Activated CD8-positive, alpha-beta memory T cell treated with anti-CD3 and anti-CD28 coated beads for 4 hours (primary cell): ENCODE data around the gene EHD4.

Experiments used
- DNase-seq, 2 donors: peaks; one replicate each; pipeline ENCODE4 v3.0.0-alpha.2; 2020; ENCODE audit warnings: low read depth in 2 of 2

The EHD4 gene

DNA sequence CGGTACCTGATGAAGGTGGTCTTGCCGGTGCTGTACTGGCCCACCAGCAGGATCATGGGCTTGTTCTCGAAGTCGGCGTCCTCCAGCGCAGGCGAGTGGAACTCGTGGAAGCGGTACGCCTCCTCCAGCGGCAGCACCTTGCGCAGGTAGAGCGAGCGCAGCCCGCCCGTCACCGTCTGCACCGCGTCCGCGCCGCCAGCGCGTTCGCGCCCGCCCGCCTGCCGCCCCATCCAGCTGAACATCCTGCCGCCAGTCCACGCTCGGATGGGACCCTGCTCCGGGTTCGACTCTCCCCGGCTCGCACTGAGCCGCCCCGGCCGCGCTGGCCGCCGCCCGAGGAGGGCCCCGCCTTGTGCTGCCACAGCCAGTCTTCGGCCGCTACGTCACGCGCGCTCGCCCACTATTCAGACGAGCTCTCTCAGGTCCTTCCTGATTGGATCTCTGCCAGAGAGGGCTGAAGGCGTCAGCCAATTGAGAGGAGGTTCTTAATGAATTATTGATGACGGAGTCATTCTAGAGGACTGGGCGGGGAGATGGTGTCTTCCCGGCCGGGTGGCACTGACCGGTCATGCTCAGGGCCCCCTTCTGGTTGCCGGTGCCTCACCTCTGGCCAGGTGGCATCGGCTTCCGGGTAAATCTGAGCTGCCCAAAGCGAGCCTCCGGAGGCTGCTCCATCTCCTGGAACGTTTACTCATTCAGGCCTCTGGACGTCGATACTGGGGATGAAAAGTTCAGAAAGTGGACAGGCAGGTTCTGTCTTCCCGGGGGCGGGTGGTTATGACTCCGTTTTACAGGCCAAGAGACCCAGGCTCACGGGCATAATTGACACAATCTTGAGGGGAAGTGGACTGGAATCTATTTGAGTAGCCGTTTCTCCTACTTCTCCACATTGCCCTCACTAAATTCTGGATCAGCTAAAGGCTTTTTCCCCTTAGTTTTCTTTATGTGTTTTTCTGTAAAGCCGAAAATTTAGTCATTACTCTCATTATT is at the start of gene EHD4:
Gene EHD4, minus strand, starts transcription at position 305 of the 990 bp plus-strand sequence. Its CDS starts 63 bp downstream, at position 242.
- peak; percentile 90 to 91 for DNase-seq

- DNase-seq: no peak
These were observed 49.2 kb upstream of the EHD4 start for GRCh38 chr15:42021593-42021992.

- DNase-seq: no peak
These were observed 48.4 kb upstream of the EHD4 start, which contains the start of gene PLA2G4E for GRCh38 chr15:42020713-42021273. PLA2G4E (minus strand) TSS chr15:42021042; CDS start chr15:42021030, 12 bp downstream.

GRCh38 chr15:42018306-42019224 is 46.2 kb upstream of the EHD4 start:
- DNase-seq: no peak

DNA sequence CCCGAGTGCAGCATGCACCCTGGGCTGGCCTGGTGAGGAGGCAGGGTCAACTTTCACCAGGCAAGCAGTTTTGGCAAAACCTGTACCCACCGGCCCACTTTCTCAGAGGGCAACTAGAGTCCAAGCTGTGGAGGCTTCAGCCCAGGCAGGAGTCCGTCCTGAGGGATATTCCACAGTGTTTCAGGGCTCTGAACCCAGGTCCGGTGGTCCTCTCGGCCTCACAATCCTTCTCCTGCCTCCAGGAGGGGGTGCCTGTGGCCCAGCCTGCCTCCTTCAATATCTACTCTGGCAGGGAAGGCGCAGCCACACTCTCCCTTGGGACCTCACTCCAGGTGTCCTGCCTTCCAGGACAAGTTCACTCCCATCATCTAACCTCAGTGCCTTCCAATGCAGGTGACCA is 44.6 kb upstream of the EHD4 start:
- DNase-seq: no peak

GRCh38 chr15:42014406-42014805 is 42.0 kb upstream of the EHD4 start:
- DNase-seq: no peak

DNA sequence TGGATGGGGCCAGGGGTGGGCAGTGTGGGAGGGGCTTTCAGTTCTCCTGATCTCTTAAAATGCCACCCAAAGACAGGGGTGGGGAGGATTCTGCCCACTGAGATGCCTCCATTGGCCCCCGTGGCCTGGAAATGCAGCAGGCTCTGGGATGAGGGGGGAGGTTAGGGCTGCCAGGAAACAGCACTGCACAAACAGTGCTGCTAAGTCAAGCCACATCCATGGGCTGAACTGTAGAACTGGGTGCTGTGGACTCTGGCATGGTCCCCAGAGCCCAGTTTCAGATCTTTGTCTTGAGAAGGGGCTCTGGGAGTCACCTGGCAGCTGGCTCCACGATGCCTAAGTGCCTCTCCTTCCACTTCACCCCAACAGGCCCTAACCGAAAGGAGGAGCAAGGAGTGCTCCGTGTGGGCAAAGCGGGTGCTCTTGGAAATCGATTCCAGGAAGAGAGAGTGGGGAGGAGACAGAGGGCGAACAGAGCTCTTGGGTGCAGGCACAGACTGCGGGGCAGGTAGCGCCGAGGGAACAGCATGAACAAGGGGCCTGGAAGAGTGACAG is 40.6 kb upstream of the EHD4 start:
- no peak for DNase-seq

GRCh38 chr15:42012241-42012640 is 39.9 kb upstream of the EHD4 start:
- no peak for DNase-seq

DNA sequence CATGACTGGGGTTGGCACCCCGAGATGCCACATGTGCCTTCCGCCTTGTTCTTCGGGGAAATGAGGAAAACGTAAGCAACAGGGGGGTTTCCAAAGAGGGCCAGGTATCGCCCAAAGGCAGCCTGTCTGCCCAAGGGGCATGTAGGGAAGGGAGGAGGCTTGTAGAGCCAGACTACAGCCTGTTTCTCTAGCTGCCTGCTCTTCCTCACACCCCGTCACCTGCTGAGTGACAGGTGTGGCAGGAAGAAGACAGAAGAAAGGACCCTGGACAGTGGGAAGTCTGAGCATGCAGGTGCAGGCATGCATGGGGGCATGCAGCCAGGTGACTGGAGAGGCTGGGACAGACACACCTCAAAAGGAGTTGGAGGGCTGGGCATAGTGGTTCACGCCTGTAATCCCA is 38.7 kb upstream of the EHD4 start:
- no peak for DNase-seq

DNA sequence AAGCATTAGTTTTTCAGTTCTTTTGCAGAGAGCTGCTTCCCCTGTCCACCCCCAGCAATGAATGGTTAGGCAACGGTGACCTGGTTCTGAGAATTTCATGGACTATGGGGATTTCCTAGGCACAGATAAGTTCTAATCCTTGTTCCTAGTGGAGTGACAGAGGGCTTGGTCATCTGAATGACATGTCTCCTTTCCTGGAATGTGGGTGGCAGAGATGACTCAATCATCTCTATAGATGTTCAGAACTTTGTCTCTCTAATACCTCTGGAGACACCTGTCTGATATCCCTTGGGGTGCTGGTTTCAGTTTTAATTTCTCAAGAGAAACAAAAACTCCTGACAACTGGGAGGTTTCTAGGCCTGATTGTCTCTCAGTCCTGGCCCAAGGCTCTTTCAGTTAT is 38.1 kb upstream of the EHD4 start:
- no peak for DNase-seq

GRCh38 chr15:42009474-42009873 is 37.1 kb upstream of the EHD4 start:
- DNase-seq: no peak

DNA sequence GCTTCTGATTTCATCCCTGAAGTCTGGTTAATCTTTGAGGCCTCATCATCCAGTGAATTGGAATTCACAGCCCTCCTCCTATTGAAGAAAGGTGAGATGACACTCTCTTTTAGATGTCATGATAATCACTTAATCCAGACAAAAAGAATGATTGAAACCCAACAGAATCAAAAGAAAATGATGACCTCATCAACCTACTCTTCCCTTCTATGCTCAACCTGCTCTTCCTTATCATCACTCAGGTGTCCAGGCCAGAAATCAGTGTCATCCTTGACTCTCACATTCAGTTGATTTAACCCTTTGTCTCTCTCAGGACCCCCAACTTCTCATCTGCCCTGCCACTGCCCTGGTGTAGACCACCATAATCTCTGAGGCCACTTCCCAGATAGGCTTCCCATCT is 36.7 kb upstream of the EHD4 start:
- no peak for DNase-seq

DNA sequence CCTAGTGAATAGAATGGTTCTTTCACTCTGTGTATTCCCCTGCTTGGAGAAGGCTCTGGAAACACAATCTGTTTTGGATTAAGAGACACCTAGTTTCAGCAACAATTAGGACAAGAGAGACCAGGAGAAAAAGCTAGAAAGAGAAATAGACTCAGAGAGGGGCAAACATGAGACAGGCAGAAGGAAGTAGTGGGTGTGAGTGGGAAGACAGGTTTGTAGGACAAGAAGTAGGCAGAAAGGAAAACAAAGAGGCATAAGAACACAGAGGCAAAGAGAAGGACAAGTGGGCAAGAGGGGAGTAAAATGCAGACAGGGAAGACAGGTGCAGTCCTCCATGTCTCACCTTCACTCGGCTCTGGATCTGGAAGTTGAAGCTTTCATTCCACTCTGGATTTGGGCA is 35.0 kb upstream of the EHD4 start:
- DNase-seq: no peak

GRCh38 chr15:42002333-42002732 is 30.0 kb upstream of the EHD4 start:
- no peak for DNase-seq

GRCh38 chr15:42001236-42001635 is 28.9 kb upstream of the EHD4 start:
- DNase-seq: no peak

- DNase-seq: no peak
These were observed 27.2 kb upstream of the EHD4 start for GRCh38 chr15:41999290-42000285.

DNA sequence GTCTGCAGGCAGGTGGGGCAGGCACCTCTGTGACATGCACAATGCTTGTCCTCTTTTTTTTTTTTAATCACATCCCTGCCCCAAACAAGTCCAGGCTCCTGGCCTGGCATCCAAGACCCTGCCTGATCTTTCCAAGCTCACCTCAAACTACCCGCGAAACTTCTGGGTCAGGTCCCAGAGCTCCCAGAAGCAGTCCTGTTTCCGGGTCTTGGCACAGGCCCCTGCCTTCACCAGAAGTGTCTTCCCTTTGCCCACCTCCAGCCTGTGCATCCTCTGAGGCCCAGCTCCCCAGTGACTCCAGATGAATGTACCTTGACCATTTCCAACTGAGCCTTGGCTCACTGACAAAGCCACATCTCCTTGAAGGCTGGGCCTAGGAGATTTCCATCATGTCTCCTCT is 25.5 kb upstream of the EHD4 start:
- no peak for DNase-seq

GRCh38 chr15:41996921-41997592 is 24.7 kb upstream of the EHD4 start:
- DNase-seq: no peak

GRCh38 chr15:41996376-41996775 is 24.0 kb upstream of the EHD4 start:
- DNase-seq: no peak

DNA sequence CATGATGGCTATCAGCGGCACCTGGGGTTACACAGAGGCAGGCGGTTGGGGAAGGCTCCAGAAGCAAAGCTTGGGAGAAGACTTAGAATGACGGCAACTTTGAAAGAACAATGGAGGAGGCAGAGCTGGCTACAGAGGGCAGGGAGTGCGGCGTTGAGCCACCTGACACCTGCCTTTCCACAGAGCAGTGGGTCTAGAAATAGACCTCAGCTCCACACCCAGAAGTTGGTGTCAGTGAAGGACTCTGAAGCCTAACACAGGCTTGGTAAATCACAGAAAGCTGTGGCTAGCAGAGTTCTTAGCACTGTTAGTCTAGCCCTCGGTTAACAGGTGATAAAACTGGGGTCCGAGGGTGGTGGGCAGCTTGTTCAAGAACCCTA is 23.1 kb upstream of the EHD4 start:
- no peak for DNase-seq
